HG02981 (cell line): ENCODE measurements around the gene RAG2.

ENCODE experiments used
- ATAC-seq: cut with Tn5 transposase; IDR thresholded peaks from one replicate; pipeline ENCODE4 v1.9.1; 2021; ENCODE audit warnings: mild to moderate bottlenecking, moderate library complexity; ENCODE audit not compliant: unreplicated experiment

The RAG2 gene

DNA sequence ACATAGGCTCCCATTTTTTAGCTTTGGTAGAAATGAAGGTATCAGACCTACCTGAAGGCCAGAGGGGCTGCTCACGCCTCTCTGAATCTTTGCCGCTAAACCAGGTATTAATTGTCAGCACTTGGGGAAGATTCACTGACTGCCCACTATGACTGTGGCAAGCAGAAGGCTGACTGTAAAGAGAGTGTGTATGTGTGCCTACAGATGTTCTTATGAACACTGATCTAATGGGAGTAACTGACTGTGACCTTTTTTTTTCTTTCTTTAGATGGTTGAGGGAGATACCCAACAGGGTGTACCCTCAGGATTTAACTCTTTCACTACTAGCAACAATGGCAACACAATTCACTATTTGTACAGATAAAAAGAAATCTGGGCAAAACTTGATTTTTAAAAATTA, at the start of gene RAG2:
Gene RAG2 (minus strand): TSS at position 186 of the 400 bp plus-strand sequence. CDS start 4,068 bp downstream, outside the sequence.
- no peak for ATAC-seq

DNA sequence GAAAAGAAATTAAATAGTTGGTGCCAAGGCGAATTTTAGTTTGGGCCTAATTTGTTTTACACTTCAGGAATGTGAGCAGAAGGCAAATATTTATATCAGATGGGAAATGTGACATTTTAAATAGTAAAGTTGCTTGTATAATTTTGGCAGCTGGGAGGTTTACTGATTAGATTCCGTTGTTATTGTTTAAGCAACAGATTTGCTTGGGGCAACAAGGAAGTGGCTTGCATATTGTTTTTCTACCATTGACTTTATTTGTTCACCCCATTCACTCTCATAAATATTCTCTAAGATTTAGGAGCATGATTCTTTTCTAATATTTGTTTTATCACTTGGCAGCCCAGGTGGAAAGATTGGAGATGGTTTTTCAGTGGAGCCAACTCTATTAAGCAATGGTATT, 40.5 kb upstream of the RAG2 start:
- no peak for ATAC-seq

DNA sequence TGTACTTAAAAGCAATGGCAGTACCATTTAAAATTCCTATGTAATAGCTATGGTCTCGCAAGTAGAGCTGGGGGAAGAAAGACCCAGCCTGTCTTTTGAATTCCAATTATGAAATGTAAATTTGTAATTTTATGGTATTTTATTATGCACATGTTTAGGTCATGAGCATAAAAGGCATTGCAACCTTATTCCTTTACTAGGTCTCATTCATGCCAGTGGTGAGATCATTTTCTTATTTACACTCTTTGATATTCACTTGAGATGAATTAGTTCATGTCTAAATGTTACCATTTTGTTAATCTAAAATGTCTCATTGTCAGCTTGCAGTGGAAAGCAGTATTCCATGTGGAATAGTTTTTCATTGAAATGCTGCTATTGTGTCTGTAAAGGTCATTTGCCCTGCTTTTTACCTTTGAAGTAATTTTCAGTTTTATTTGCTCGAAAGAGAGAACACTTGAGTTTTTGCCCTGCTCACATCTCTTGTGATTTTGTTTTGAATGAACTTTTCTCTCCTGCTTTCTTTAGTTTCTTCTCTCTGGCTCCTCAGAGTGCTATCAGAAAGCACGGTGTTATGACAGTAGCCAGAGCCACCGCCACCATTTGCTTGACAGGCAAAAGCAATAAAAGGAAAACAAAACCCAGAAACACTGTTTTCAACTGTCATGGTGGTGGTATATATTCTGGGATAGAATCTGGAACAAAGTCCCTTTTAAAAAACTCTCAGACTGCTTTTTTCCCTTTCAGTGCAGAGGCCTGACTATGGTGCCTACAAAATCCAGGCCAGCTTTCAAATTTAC, 37.2 kb upstream of the RAG2 start:
- ATAC-seq = no peak

DNA sequence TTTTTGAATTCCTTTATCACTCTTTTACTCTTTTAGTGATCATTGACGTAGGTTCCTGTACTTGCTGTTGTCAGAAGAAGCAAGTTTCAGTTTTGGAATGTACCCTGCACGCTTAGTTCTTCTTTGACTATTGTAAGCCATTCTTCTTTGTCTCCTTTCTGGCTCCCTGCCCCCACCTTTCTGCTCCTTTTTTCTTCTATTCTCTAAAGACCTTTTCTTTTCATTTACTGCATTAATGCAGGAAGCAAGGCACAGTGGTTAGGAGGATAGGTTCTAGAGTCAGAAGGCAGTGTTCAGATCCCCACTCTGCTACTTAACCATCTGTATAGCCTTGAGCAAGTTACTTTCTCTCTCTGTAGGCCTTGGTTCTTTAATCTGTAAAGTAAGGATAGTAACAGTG, 33.7 kb upstream of the RAG2 start:
- peak; percentile 62 for ATAC-seq

DNA sequence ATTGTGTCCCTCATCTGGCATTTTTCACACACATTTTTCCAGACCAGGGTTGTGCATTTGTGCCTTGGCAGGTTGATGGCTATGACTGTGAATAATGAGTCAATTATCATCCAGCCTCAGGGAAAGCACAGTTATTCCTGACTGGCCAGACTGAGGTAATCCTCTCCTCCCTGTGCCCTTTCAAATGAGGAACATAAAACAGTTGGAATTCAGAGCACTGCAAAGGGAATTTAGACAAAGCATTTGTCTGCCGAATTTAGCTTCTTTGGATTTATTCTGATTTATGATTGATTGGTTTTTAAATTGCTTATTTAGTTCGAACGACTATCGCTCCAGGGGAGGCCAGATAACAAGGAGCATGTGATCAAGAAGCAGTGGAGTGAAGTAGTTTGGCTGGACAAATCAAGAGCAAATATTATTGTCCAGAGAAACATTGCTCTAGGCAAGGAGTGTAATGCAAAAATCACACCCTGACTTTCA, 30.8 kb upstream of the RAG2 start:
- no peak for ATAC-seq

DNA sequence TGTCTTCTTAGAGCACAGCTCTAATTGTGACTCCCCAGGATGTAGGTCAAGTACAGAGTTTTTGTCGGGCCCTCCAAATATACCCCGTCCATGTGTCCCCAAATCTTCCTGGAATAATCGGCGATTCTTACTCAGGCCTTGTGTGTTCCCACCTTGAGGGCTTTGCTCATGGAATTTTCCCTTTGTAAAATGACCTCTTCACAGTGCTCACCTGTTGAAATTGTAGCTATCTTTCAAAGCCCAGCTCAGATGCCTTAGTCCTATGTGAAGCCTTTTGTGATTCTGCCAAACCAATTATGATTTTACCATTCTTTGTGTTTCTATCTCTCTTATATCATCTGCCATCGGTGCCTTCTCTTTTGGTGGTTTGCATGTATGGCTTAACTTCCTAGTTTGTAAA, 30.1 kb upstream of the RAG2 start:
- ATAC-seq = no peak

DNA sequence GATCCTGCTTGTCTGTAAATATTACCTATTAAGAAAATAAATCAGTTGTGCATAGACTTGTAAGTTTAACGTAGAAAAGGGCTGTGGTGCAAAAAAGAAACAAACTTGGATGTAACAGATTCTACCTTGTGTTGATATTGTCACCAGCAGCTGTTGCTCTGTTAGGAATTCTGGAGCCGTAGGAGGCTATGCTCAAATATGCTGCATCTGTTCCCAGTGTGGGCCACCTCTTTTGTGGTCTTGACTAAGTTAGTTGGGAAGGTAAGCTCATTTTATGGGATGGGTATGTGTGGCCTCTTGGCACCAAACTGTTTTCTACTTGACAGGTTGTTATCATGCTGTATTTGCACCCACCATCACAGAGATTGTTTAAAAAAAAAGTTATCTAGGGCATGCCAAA, 29.4 kb upstream of the RAG2 start:
- no peak for ATAC-seq

DNA sequence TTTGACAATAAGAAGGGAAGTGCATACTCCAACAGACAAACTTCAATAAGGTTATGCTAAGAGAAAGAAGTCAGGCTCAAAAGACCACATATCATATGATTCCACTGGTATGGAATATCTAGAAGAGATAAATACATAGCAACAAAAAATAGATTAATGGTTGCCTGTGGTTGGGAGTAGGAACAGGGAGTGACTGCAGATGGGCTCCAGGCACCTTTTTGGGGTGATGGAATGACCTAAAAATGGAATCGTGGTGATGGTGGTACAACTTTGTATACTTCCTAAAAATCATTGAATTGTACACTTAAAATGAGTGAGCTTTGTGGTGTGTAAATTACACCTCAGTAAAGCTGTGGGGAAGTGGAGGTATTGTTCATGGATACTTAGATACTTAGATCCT, 29.0 kb upstream of the RAG2 start:
- ATAC-seq = no peak

DNA sequence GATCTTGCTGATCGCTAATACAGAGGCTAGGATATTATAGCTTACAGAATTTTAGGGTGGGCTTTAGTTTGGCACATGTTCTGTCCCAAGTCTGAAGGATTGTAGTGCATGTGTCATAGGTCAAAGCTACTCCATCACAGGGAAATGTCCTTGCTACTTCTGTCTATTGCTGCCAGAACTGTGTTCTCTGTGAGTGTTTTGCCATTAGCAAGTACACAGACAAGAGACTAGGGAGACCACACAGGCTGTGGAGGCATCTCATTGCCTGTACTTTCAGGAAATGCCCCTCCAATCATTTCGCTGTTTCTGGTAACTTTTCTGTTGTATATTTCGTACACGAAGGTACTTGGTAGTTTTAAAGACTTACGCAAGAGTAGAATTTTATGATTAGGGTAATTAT, 25.5 kb upstream of the RAG2 start:
- no peak for ATAC-seq

DNA sequence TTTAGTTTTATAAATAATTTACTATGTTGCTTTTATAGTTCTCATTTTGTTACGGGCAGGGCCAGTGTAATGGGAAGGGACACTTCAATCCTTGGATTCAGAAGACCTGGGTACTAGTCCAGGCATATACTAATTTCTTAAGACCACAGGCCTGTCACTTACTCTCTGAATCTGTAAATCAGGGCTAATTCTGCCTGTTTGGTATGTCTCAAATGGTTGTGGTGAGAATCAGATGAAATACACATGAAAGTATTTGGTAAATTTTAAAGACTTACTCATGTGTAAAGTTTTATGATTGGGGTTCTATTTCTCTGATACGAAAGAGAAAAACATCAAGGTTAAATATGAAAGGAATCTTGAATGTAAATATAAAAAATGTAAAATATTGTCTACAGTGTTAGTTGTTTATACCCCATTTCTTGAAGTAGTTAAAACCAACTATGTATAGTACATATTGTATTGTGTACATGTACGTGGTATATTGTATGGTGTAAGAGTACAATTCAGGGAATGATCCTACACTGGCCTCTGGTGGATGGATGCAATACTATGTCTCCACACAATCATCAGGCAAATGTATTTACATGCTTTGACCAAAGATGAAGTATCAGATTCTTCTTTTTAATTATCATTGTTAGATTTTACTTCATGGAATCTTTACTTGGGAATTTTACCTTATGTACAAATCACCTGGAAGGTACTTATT, 24.5 kb upstream of the RAG2 start:
- no peak for ATAC-seq

DNA sequence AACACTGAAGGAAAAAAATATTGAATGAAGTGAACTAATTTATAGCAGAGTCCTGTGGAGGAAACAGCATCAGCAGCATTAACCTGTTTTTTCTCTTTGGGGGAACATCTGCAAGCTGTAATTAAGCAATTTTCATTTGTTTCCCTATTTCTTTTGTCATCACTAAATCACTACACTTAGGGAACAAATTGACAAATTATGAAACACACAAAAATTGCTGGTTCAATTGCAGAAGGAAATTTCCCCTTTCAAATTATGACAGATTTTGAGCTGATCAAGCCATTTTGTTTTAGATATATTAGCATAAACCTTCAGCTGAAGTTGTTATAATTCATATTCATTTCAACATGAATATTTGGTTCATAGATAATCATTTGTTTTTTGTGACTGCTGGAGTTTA, 22.2 kb upstream of the RAG2 start:
- no peak for ATAC-seq

DNA sequence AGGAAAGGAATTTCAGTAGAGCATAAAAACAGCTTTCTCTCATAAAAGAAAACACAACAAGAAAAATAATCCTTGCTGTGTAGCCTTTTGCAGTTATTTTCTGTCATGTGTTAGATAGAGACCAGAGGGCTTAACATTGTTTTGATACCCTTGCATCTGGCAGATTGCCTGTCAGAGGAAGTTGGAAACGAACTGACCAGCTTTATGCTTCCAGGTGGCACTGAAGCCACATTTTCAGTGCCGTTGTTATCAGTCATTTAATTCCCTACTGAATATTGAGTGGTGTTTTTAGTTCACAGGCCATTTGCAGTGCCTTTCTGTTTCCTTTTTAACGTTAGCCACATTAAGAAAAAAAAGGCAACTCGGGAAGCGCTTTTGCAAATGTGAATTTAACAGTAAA, 21.5 kb upstream of the RAG2 start:
- ATAC-seq = no peak

DNA sequence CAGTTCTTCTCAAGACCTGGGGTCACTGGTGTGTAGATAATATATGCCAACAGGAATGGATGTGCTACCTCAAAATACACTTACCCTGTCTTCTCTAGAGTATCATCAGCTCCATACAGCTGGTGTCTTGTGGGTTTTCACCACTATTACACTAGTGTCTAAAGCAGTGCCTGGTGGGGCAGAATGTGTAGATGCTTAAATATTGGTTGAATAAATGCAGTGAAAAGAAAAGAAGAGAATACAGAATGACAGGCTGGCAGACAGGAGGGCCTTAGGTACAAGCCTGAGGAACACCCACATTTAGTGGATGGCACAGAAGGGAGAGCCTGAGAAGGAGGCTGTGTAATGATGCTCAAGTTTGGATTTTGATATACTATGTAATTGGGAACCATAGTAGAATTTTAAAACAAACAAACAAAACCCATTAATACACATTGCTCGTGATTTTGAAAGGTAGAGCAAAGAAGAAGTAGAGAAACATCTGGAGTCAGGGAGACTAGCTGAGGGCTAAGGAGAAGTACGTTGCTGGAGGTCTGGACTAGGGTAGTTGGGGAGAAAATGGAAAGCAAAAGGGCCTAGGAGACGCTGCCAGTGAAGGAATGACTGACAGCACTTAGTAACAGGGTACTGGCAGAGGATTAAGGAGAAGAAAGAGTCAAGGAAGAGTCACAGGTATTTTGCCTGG, 20.5 kb upstream of the RAG2 start:
- ATAC-seq = no peak

DNA sequence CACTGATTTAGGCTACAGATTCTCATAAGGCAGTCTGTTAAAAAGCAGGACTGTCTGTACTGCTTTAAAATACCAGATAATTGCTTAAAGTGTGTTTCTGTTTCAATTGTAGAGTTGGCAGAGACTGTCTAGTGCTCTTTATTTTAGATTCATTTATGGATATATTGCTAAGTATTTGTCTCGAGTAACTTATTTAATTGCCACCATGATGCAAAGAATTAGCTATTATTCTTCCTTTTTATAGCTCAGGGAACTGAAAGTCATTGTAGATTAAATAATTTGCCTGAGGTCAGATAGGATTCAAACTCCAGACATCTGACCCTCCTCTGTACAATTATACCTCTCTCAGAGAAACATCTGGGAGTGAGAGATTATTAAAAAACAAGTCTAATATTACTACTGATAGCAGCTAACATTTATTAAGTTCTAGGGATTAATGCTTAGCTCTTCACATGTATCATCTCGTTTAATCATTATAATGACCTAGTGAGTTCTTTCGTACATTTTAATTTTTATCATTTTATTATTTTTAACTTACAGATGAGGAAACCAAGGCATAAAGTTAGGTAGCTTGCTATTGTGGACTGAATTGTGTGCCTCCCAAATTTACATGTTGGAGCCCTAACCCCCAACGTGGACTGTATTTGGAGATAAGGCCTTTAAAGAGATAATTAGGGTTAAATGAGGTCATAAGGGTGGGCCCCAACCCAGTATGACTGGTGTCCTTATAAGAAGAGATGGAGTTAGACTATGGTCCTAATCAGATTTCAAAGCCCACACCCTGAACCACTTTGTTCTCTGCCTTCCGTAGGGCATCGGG, 19.7 kb upstream of the RAG2 start:
- no peak for ATAC-seq

DNA sequence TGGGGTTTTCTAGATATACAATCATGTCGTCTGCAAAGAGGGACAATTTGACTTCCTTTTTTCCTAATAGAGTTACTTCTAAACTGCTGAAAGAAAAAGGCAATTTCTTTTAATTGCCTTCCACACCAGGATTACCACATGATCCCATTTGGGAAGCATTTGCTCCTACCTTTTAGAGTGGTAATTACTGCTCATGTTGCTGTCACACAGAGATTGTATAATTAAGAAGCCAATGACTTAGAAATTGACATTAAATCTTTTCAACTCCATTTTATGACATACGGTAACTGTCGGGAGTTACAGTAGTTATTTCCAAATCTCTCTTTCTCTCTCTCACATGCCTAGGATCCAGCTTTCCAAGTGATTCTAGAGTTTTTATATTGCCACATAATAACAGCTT, 17.8 kb upstream of the RAG2 start:
- no peak for ATAC-seq

DNA sequence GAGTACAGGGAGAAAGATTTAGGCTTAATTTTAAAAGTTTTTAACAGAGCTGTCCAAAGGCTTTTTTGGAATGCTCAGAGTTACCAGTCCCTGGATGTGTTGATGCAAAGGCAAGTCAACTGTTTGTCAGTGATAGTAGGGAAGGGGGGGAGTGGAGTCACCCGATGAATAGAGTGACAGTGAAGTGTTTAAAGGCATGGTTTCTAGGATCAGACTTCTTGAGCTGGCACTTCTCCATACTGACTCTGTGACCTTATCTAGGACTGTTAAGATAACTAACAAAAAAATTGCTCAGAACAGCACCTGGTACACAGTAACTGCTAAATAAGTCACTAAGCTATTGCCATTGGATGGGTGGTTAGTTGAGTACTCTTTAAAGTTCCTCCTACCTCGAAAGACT, 11.3 kb upstream of the RAG2 start:
- ATAC-seq = no peak

DNA sequence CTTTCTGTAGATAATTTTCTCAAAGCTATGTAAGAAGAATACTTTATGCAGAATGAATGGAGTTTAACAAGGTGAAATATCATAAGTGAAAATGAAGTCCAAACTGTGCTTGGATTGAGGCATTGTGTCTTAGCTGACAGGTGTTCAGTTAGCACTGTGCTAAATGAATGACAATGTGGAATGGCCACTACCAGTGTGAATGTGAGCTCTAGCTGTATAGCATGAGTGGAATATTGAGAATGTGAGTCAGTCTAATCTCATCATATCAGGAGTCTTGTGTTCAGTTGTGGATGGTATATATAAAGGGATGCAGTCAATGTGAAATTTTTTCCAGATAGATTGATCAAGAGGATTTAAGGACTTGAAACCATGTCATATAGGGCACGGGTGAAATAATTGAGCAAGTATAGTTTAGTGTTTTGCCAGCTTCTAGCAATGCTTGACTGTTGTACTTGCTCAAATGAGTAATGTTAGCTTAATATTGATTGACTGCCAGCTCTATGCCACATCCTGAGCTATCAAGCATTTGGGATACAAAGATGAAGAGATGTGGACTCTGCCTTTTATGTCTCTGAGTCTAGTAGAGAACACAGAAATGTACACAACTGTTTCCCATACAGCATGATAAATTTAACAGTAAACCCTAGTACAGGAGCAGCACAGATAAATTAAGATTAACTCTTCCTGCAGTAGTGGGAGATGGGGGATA, 10.6 kb upstream of the RAG2 start:
- no peak for ATAC-seq

DNA sequence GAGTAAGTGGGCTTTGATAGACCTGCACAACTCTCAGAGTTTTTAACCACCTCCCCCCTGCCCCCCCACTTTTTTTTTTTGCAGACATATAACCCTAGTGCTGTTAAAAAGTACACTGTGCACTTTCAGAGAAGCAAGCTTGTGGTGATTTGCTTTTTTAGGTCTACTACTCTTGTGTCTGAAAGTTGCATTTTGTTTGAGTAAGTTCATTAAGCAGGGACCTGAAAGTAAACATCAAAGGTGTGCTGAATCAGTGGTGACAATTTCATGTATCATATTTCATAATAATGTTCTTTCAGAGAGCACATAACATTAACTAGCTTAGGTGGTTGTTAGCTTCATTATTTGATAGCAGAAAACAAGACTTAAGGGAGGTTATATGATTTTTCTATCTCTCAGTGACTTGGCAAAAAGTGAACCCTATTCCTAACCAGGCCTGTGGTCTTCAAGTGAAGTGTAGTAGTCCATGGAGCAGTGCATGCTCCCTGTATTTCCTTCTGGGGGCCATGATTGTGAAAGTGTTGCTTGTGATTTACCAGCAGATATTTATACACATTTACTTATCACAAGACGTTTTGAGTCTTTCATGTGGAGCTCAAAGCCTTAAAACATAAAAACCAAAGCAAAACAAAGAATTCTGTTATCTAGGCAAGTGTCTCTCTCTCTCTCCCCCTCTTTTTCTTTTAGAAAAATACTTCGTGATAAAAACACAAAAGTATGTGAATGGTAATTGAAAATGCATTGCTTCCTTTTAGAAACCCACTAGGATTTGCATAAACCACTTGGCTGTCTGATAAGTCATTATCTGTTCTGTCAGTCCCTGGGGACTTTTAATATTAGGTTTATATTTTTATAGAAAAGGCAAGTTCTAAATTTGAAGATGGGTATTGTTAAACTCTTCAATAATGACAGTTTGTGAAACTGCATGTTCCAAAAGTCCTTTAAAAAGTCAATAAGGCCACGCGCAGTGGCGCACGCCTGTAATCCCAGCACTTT, 7.5 kb upstream of the RAG2 start:
- ATAC-seq = no peak

DNA sequence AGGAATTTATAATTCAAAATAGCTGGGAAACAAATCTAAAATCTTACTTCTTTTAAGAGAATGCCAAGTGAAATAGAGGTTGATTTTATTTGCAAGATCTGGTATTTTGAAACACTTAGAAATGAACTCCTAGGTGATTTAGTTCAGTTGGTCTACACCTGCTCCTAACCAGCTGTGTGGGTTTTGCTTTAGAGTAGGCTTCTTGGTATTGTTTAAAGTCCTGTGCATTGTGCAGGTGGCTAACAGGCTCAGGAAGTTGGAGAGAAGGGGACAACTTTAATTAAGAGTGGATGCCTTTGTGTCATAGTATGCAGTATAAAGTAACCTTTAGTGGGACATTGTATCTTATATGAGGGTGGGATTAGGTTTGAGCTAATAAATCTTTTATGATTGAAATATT, 4.1 kb upstream of the RAG2 start:
- no peak for ATAC-seq
